ENCODE data around the gene CKMT2.

The CKMT2 gene

DNA sequence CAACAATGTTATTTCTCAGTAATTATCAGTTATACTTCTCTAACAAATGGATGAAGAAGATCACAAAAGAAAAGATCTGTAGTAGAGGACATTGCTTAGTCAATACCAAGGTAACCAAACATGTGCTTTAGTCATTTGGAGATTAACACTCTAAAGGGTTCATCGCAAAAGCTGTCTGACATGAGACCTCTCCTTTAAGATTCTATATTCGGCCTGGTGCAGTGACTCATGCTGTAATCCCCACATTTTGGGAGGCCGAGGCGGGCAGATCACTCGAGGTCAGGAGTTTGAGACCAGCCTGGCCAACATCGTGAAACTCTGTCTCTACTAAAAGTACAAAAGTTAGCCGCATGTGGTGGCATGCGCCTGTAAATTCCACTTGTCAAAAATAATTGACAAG is 18.3 kb upstream of the CKMT2 start:
- DNase-seq (ENCODE audit: extremely low read depth, low read depth): no peak
- TF ChIP-seq, protein P1, sequence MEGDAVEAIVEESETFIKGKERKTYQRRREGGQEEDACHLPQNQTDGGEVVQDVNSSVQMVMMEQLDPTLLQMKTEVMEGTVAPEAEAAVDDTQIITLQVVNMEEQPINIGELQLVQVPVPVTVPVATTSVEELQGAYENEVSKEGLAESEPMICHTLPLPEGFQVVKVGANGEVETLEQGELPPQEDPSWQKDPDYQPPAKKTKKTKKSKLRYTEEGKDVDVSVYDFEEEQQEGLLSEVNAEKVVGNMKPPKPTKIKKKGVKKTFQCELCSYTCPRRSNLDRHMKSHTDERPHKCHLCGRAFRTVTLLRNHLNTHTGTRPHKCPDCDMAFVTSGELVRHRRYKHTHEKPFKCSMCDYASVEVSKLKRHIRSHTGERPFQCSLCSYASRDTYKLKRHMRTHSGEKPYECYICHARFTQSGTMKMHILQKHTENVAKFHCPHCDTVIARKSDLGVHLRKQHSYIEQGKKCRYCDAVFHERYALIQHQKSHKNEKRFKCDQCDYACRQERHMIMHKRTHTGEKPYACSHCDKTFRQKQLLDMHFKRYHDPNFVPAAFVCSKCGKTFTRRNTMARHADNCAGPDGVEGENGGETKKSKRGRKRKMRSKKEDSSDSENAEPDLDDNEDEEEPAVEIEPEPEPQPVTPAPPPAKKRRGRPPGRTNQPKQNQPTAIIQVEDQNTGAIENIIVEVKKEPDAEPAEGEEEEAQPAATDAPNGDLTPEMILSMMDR (IDR thresholded peaks at IDR 0.05; ENCODE audit: low read depth, low read length): no peak

GRCh38 chr5:81216152-81216551 is 17.0 kb upstream of the CKMT2 start:
- TF ChIP-seq, protein P1 (IDR thresholded peaks at IDR 0.05; ENCODE audit: low read depth, low read length): no peak
- DNase-seq (ENCODE audit: extremely low read depth, low read depth): no peak

DNA sequence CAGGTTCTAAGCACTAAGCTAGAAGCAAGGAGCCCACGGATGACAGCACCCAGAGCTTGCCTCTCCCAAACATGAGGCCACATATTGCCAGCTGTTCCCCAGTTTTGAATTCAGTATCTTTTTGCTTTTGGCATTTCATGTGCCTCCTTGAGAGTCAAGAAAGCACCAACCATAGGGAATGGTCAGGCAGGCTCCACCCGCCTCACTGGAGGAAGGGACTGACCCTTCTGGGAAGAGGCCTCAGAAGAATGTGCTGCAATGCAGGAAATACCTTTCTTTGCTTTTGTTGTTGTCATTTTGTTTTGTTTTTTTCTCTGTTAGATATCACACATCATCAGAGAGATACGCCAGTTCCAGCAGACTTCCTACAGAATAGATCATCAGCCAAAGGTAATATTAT is 13.7 kb upstream of the CKMT2 start:
- TF ChIP-seq, protein P1 (IDR thresholded peaks at IDR 0.05; ENCODE audit: low read depth, low read length): no peak
- DNase-seq (ENCODE audit: extremely low read depth, low read depth): no peak

GRCh38 chr5:81222285-81222684 is 10.8 kb upstream of the CKMT2 start:
- no peak for DNase-seq (ENCODE audit: extremely low read depth, low read depth)
- TF ChIP-seq, protein P1 (IDR thresholded peaks at IDR 0.05; ENCODE audit: low read depth, low read length): no peak

DNA sequence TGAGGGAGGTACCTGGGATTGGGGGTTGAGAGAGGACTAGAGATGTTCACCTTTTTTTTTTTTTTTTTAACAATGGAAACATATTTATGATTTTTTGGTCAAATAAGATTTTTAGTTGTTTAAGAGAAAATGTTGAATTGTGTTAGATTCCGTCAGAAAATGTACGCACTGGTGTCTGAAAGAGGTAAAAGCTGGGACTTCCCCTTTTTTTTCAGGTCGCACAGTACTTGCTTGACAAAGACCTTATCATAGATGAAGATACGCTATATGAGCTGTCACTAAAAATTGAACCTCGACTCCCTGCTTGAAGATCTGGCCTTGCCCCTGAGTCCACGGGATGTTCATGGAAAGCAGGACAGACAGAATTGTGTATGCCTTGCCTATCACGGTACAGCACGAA is 7.7 kb upstream of the CKMT2 start:
- TF ChIP-seq, protein P1 (IDR thresholded peaks at IDR 0.05; ENCODE audit: low read depth, low read length): no peak
- DNase-seq (ENCODE audit: extremely low read depth, low read depth): no peak

DNA sequence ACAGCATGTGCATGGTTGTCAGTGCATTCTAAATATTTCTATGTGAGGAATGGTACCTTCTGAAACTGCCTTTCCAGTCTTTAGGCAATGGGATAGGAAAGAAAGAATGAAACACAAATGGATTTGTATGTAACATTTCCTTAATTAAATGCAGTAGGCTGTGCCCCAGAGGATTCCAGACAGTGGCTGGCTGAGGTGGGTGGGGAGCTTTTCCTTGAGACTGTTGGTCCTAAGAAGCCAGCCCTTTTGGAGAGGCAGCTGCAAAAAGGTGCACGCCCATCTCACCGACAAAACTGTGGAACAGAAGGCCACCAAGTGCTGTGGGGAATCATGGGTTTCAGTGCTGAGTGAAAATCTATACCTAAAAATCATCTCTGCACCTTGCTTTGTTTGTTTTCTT is 6.8 kb upstream of the CKMT2 start:
- TF ChIP-seq, protein P1 (IDR thresholded peaks at IDR 0.05; ENCODE audit: low read depth, low read length): no peak
- no peak for DNase-seq (ENCODE audit: extremely low read depth, low read depth)

GRCh38 chr5:81226949-81227348 is 6.2 kb upstream of the CKMT2 start:
- TF ChIP-seq, protein P1 (IDR thresholded peaks at IDR 0.05; ENCODE audit: low read depth, low read length): no peak
- no peak for DNase-seq (ENCODE audit: extremely low read depth, low read depth)
